HG03095 (cell line): ENCODE measurements around the gene GOLGA8R.
"Not testable (repeated sequence)": the region's sequence is repeated elsewhere in the genome, so short reads cannot be mapped to it uniquely, and the experiment has no call there.

Experiments
- ATAC-seq: cut with Tn5 transposase; IDR thresholded peaks from one replicate; pipeline ENCODE4 v1.9.1; 2021; ENCODE audit warnings: moderate library complexity; ENCODE audit not compliant: unreplicated experiment

The GOLGA8R gene

GRCh38 chr15:30355043-30355442, 59.0 kb downstream of the GOLGA8R start:
- ATAC-seq, result not testable (repeated sequence)
